NCI-H2171 (cell line): ENCODE results near the gene MED25.

Experiments
- DNase-seq: peaks from one replicate; lab custom pipeline; 2025; lab: John Stamatoyannopoulos, UW

Gene MED25

DNA sequence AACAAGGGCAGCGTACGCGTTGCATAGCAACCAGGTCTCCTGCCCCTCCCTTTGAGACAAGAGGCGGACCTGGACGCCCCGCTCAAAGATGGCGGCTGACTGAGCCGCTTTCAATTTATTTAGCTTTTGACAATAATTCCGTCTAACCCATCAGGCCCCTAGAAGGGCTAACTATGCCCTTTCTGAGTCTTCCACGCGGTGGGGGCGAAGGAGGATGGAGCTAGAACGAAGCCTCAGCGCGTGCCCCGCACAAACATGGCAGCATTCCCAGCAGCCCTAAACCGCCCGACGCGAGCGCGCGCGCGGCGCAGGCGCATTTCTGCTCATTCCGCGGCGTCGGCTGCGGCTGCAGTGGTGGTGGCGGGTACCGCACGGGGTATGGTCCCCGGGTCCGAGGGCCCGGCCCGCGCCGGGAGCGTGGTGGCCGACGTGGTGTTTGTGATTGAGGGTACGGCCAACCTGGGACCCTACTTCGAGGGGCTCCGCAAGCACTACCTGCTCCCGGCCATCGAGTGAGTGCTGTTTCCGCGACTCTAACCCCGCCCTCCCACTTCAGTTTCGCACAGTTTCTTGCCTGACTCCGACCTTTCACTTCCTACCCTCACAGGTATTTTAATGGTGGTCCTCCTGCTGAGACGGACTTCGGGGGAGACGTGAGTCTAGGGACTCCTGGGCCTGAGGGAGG, at the start of gene MED25:
Gene MED25, plus strand, starts transcription at position 326 of the 685 bp plus-strand sequence. Its CDS starts 53 bp downstream, at position 379.
- peak; percentile 74 for DNase-seq

DNA sequence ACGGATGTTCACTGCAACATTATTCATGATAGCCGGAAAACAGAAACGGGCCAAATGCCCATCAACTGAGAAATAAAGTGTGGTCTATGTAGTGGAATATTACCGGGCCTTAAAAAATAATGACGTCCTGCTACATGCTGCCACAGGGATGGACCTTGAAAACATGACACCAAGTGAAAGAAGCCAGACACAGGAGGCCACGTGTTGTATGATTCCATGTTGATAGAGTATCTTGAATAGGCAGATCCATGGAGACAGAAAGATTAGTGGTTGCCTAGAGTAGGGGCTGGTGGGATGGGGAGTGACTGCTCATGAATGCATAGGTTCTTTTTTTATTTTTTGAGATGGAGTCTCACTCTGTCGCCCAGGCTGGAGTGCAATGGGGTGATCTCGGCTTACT, 47.6 kb upstream of the MED25 start:
- no peak for DNase-seq

- DNase-seq, result no peak
These were observed 46.4 kb upstream of the MED25 start for GRCh38 chr19:49771674-49772139.

GRCh38 chr19:49772850-49773432, 45.1 kb upstream of the MED25 start:
- no peak for DNase-seq

- DNase-seq, result no peak
These were observed 44.3 kb upstream of the MED25 start for GRCh38 chr19:49773663-49774350.

DNA sequence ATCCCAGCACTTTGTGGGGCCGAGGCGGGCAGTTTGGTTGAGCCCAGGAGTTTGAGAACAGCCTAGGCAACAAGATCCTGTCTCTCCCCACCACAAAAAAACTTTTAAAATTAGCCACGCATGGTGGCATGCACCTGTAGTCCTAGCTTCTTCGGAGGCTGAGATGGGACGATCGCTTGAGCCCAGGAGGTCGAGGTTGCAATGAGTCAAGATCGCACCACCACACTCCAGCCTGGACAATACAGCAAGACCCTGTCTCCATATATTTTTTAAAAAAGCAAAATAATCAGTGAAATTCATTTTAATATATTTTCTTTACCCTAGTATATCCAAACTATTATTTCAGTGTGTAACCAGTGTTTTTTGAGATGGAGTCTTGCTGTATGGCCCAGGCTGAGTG, 43.1 kb upstream of the MED25 start:
- no peak for DNase-seq

DNA sequence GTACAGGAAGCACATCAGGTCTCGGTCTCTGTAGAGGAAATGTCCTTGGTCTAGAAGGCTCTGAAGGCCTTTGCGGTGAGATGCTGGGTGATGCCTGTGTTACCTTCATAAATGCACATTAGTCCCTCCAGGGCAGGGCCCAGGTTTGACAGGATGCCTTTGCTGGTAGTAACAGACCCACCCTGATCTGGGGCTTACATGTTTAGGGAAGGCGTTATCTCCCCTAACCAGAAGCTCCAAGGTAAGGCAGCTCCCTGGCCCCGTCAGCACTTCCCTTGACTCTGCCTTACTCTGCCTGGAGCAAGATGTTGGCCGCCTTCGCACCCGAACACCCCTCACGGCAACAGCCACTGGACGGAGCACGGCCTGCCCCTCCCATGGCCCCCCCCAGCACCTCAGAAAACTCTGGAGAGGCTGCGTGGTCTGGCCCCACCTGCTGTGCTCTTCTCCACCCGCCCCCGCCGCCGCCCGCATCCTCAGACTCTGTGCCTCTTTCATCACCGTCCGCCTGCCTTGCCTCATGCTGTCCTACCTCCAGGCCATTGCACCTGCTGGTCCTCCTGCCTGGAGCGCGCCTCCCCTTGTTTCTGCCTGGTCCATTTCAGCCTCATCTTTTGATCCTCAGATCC, 42.2 kb upstream of the MED25 start:
- DNase-seq, result no peak

DNA sequence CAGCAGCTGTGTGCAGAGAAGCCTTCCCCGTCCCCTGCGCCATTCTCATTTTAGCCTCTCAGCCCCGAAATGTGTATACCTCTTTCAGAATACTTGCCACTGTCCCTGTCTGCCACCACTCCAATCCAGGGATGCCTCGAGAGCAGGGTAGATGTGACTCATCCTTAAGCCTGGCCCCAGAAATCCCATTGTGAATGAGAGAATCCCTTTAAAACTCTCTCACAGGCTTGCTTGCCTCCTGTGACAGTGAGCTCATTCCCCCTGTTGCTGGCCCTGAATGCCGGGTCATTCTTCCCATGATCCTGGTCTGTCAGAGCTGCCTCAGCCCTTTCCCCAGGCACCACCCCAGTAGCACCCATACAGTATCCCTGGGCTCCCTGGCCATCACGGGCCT, 41.7 kb upstream of the MED25 start:
- no peak for DNase-seq

DNA sequence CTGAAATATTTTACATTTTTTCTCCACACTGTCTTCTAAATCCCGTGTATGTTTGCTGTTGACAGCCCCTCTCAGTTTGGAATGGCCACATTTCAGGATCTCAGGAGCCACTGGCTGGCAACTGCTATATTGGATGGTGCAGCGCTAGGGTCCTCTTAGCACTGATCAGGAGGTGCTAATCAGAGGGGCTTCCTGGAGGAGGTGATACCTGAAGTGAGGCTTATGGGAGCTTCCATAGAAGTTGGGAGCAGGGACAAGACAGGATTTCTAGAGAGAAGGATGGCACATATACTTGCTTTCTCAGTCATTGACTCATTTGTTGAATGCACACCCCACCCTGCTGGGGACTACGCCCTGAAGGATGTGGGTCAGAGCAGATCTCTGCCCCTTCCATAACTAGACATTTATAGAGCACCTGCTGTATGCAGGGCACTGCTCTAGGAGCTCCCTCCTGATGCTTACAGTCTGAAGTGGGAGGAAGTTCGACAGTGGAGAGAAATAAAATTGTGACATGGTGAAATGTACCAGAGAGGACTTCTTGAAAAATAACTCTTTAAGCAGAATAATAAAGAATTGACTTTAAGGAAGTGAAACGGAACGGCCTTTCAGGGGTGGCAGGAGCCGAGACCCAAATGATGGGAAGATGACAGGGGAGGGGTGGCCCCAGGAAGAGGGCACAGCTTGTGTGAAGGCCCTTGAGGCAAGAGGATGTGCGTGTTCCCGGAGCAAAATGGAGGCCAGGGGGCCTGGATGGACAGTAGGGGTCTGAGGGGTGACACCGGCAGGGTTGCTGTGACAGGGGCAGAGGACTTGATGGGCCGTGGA, 38.1 kb upstream of the MED25 start:
- DNase-seq, result no peak

DNA sequence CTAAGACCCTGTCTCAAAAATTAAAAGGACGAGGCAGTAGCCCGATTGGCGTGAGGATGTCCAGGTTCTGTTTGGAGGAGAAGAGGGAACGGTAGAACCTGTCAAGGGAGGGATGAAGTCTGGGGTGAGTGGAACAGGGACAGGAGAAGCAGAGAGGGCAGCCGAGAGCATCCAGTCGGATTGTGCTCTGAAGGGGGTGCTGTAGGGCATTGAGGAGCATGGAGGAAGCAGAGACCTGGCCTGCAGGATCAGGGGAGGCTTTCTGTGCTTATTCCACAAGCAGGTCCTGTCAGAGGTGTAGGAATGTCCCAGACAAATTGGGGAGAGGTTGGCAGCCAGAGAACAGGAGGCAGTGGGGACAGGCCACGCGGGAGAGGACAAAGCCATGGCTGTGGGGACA, 37.2 kb upstream of the MED25 start:
- no peak for DNase-seq

- no peak for DNase-seq
These were observed 36.7 kb upstream of the MED25 start for GRCh38 chr19:49781394-49781793.

- DNase-seq, result no peak
These were observed 35.6 kb upstream of the MED25 start for GRCh38 chr19:49782515-49782914.

DNA sequence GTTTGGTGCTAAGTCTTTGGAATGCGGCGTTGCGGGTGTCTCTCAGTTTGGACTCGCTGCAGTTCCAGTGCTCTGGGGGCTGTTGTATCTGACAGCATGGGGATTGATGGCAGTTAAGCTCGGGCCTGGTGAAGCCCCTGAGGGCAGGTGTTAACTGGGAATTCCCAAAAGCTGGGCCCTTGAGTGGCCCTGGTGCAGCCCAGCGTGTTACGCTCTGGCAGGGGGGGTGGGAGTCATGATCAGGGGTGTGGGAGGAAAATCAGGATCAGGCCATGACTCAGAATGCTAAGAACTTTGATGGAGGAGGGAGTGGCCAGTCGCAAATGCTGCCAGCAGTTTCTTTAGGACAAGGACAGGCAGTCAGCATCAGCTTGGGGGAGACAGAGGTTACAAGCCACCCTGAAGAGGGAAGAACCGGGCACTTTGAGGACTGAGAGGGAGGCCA, 31.7 kb upstream of the MED25 start:
- DNase-seq, result no peak

- DNase-seq, result no peak
These were observed 30.3 kb upstream of the MED25 start for GRCh38 chr19:49787746-49788145.

DNA sequence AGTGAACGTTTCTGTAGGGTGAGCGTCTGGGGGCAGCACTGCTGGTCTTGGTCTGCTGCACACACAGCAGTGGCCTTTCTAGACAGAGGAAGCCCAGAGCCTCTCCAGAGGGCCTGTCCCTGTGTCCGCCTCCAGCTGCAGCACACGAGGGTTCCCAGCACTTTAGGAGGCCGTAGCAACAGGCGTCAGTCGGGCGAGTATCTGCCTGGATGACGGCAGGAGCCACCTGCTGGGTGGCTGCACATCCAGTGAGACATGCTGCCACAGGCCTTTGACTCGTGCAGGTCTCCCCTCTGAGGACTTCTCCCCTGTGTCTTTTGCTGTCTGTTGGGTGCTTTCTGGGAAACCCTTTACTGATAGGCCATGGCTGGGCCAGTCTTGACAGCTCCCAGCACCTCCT, 29.2 kb upstream of the MED25 start:
- DNase-seq, result no peak

GRCh38 chr19:49790866-49791265, 27.2 kb upstream of the MED25 start:
- no peak for DNase-seq

DNA sequence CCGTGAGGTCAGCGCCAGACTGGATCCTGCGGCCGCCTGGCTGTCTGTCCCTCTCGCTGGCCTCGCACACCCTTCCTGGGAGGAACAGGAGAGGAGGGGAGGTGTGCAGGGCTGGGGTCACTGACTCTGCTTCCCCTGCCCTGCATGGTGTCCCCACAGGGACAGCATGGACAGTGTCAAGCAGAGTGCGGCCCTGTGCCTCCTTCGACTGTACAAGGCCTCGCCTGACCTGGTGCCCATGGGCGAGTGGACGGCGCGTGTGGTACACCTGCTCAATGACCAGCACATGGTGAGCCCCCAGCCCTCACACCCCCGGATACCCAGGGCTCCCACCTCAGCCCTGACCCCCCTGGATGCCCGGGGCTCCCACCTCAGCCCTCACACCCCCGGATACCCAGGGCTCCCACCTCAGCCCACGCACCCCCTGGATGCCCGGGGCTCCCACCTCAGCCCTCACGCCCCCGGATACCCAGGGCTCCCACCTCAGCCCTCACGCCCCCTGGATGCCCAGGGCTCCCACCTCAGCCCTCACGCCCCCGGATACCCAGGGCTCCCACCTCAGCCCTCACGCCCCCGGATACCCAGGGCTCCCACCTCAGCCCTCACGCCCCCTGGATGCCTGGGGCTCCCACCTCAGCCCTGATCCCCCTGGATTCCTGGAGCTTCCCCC, 26.2 kb upstream of the MED25 start:
- no peak for DNase-seq

DNA sequence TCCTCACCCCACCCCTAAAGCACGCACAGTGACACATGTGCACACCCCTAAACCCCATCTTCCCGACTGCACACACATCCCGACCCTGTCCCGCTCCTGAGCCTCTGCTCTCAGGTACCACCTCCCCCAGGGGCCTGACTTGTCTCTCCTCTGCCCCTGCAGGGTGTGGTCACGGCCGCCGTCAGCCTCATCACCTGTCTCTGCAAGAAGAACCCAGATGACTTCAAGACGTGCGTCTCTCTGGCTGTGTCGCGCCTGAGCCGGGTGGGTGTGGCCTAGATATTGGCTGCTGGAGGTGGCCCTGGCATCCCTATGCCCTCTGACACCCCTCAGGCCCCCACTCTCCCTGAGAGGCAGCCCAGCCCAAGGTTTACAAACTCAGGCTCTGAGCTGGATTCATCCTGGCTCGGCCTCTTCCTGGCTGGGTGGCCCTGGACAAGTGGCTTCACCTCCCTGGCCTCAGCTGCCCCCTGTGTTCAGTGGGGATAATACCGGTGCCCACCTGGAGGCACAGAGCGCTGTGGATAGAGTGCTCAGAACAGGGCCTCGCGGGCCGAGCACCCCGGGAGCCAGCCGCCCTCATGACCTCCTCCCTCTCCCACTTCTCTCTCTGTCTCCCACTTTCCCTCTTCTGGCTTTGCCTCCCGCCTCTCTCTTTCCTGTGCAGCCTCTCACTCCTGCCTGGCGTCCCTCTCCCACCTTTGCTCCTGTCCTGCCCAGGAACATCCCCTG, 25.1 kb upstream of the MED25 start:
- no peak for DNase-seq

DNA sequence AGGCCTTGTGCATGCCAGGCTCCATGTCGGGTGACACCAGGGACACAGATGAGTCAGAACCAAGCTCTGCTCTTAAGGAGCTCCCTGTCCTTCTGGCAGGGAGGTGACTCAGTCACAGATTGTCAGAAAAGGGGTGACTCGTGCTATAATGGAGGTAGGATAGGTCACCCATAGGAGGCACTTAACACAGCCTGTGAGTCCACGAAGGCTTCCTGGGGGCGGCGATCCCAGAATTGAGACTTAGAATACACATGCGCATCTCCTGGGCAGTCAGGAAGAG, 24.6 kb upstream of the MED25 start:
- no peak for DNase-seq

- no peak for DNase-seq
These were observed 22.5 kb upstream of the MED25 start for GRCh38 chr19:49795615-49796014.

DNA sequence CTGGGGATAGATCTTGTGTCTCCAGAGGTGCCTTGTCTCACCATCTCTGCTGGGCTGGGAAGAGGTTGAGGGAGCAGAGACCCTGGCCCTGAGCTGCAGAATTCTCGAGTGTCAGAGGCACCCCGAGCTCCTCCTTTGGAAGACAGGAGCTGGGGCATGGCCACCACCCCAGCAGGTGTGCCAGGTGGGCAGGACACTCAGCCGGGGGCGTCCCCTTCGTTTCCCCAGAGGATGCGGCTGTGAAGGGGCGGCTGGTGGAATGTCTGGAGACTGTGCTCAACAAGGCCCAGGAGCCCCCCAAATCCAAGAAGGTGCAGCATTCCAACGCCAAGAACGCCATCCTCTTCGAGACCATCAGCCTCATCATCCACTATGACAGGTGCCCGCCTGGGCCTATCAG, 19.5 kb upstream of the MED25 start:
- DNase-seq, result no peak
